GM18511 (cell line): Measurements from ENCODE around the gene XRCC3.

Experiments
- ATAC-seq: cut with Tn5 transposase; IDR thresholded peaks from one replicate; pipeline ENCODE4 v1.9.1; 2021; ENCODE audit warnings: mild to moderate bottlenecking, moderate library complexity; ENCODE audit not compliant: unreplicated experiment

XRCC3 gene

DNA sequence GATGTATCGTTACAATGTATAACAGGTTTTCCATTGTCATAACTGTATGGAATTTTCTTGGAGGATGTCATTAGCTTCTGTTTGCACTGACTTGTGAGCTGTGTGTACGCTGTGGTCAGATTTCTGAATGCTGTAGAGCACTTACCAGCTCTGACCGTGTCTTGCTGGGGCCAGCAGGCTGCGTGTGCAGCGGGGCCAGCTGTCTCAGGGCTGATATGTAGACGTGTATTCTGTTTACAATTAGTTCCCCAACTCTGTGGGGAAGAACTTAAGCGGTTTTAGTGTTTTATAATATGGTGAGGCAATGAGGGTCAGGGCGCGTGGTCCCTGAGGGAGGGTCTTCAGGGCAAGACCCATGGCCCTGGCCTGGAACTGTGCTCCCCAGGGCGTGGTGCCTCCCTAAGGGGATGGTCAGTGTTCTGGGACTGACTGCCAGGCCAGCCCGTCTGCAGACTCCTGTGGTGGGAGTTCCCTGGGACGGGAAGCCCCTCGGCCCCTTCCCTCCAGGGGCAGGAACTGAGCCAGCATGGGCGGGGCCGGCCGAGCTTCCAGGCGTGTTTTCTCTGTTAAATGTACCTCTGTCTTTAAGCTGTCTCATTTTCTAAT lies 18.7 kb downstream of the XRCC3 start:
- no peak for ATAC-seq

DNA sequence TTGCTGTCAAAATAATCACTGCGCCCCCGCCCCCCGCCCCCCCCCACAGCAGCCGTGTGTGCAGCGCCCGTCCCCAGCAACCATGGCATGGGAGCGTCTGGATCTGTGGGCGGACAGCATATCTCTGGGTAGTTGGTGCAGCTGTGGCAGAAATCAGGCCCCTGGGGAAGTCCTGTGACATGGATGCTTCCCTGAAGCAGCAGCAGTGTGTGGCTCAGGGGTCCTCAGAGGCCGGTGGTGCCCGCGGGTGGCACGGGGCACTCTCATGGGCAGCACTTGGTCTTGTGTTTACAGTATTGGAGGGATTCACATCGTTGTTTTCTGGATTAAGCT lies 19.2 kb downstream of the XRCC3 start:
- ATAC-seq = no peak

DNA sequence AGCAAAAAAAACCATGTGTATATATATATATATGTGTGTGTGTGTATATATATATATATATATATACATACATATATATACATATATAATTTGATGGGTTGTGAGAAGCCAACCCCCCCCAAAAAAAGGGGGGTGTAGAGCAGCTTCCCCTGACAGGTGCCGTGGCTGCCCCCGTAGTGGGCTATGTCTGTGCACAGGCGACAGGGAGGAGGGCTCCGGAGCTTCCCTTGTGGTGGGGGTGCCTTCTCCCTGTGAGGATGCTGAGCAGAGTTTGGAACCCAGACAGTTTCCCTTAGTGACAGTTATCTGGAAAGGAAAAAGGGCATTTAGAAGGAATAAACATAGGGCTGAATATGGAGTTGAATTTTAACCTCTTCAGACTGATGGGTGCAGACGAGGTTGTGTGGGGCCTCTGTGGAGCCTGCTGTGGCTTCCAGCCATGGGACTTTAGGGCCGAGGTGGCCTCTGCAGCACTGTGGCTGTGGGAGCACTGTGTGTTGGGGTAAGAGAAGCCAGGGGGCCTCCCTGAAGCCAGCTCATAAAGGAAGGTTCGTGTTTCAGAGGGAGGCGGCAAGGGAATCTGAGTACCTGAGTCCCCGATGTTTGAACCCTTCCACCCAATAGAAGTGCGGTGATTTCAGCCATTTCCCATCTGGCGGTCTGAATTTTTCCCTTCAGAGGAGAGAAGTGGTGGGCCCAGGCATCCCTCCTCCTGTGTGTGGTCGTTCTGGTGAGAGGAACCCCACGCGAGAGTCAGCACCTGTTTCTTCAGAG lies 19.8 kb downstream of the XRCC3 start:
- ATAC-seq = no peak

- ATAC-seq = no peak
These were observed 20.7 kb downstream of the XRCC3 start for GRCh38 chr14:103694572-103695026.

- ATAC-seq = no peak
These were observed 21.7 kb downstream of the XRCC3 start for GRCh38 chr14:103693515-103693914.

DNA sequence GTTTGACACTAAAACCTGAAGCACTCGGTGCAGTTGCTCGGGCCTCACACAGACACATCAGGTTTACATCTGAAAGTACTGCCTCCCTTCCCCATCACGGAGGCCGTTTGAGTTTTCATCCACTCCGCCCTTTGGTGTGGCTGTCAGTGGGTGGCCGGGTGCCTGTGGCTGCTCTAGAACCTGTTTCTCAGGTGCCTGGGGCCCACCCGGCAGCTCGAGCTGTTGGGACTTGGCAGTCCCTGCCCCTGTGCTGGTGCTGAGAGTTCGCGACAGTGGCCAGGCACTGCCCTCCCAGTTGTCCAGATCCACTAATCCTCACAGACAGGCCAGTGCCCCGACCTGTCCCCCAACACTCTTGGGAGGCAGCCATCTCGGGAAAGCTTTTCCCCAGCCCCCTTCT lies 22.4 kb downstream of the XRCC3 start:
- no peak for ATAC-seq

DNA sequence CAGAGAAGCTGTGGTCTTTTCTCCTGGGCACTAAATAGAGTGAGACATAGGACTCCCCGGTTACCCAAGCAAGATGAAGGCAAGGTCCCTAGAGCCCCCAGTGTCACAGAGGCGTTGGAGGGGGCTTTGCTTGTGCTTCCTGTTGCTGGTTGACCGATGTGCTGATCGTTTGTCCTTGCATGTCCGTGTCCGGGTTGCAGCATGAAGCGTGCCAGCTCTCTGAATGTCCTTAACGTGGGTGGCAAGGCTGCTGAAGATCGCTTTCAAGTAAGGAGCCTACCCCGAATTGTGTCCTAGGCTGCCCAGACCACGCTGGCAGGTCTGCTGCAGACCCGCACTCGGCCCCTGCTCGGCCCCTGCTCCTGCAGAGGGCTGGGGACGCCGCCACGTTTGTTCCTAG lies 23.1 kb downstream of the XRCC3 start:
- peak; percentile 14 for ATAC-seq

GRCh38 chr14:103691655-103692054 lies 23.6 kb downstream of the XRCC3 start:
- peak; percentile 70 for ATAC-seq

- no peak for ATAC-seq
These were observed 24.9 kb downstream of the XRCC3 start for GRCh38 chr14:103690332-103690731.

DNA sequence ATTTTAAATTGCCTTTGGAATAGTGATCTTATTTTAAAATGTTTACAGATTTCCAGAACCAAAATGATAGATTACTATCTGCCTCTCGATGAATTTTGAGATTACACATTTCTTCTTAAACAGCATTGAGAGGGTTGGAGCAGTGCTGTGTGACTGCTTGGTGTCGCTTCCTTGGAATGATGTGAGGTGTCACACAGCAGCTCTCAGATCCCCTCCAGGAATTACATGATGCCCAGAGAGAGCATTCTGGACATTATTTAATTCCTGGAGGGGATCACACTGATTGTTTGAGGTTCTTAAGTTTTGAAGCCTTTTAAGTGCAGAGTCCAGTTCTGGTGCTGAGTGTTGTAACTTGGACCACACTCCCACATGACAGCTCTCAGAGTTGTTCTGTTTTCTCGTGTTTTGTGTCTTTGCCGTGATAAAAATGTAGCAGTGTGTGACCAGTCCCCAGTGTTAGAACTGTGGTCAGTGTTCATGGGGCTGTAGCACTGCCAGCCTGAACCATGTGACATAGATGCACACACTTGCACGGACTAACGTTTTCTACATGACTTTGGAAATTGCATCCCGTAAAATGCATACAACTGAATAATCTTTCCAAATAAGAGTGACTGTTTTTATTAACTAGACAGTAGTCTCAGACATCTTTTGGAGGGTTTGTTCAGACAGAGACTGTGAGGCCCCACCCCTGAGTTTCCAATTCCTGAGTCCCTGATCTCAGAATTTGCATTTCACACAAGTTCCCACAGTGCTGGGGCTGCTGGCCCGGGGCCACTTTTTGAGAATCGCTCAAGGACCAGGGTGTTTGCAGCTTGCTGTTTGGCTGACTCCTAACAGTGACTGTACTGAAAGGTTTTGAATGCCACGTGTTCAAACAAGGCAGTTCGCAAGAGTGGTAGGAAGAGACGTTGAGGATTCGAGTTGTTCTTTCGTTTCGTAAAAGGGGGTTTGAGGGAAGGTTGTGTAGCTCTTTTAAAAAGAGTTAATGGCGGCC lies 26.0 kb downstream of the XRCC3 start:
- peak; percentile 66 for ATAC-seq

- ATAC-seq = no peak
These were observed 26.8 kb downstream of the XRCC3 start for GRCh38 chr14:103688441-103688840.

DNA sequence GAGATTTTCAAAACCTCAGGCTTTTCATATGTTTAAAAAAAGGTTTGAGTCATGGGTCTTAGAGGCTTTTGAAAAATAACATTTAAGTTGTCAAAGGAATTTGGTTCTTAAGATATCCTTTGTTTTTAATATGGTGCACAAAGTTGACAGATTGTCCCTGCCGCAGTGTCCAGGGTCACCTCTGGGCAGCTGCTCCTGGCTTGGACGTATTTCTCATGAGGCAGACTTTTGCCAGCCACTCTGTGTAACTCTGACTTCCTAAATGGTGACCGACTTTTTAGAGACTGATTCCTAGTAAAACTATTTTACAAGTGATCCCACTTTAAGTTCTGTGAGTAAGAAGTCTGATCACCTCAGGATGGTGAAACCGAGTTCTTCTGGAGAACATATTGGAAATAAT lies 27.5 kb downstream of the XRCC3 start:
- ATAC-seq = no peak

DNA sequence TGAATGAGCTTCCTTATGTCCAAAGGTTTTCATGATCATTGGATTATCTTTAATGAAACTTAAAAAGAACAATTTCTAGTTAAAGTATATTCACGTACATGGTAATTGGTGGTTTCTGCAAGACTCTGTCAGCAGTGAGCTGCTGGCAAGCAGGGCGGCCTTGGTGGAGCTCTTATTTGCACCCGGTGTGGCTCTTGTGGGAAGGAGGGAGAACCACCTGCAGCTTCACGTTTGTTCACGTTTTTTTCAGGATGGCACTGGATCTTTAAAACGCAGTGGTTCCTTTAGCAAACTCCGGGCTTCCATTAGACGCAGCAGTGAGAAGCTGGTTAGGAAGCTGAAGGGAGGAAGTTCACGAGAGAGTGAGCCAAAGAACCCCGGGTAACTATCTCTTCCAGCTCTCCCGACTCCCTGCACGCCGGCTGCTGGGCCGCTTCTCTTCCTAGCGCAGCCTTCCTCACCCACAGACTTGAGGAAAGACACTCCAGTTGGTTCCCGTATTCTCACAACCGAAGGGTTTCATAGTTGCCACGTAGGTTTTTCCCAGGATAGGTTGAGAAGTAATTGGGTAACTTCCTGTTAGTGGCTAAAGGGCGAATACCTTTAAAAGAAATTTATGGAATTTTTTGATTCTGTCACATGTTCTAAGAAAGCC lies 28.3 kb downstream of the XRCC3 start:
- ATAC-seq = no peak

DNA sequence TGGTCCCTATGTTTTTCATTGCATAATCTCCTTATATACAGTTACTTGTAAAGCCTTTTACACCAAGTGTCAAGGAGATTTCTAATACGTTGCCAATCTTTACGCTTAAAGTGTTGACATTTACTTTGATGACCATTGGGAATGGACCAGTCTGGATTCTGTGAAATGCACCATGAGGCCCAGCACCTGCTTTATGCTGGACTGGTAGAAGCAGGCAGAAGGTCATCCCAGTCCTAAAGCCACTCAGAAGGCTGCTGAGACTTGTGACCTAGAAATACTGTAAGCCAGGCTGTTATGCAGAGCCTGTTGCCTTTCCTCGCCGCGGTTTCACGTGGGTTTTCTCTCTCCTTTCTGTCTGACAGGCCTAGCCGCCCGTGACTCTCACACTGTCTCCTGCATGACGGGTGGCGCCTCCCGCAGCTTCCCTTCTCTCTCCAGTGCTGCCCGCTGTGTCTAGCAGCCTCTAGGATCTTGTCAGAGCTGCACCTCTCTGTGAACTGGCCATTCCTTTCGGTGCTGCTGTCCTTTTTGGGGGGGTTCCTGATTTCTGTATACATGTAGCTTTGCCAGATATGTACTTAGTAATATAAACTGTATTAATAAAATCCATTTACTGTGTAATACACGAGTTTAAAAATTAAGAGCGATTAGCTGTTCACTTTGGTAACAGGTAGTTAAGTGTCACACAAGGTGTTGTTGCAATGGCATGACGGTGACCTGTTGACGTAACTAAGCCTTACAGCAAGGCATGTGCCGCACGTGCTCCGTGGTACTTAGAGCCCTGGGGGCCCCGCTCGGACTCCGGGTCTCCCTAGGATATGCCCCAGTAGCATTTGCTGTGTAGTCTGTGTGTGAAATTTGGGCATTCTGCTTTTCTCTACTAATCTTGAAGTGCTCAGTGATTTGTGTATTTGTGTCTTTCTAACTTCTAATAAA lies 29.7 kb downstream of the XRCC3 start:
- no peak for ATAC-seq

DNA sequence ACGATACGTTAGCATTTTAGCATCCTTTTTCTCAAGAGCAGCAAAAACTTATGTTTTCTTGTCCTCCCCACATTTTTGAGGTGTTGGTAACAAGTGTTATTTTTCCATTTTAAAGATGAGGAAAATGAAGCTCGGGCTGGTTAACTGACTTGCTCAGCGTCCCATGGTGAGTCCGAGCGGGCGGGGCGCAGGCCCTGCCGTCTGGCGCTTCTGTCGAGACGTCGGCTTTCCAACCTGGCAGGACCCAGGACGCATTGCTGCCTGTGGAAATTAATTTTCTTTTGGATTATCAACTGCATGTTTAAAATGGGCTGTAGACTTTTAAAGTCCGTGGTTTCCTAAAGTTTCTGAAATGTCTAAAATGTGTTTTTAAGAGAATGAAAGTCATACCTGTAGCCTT lies 30.4 kb downstream of the XRCC3 start:
- ATAC-seq = no peak

GRCh38 chr14:103684471-103684870 lies 30.8 kb downstream of the XRCC3 start:
- ATAC-seq = no peak

- no peak for ATAC-seq
These were observed 32.1 kb downstream of the XRCC3 start for GRCh38 chr14:103683139-103683538.

DNA sequence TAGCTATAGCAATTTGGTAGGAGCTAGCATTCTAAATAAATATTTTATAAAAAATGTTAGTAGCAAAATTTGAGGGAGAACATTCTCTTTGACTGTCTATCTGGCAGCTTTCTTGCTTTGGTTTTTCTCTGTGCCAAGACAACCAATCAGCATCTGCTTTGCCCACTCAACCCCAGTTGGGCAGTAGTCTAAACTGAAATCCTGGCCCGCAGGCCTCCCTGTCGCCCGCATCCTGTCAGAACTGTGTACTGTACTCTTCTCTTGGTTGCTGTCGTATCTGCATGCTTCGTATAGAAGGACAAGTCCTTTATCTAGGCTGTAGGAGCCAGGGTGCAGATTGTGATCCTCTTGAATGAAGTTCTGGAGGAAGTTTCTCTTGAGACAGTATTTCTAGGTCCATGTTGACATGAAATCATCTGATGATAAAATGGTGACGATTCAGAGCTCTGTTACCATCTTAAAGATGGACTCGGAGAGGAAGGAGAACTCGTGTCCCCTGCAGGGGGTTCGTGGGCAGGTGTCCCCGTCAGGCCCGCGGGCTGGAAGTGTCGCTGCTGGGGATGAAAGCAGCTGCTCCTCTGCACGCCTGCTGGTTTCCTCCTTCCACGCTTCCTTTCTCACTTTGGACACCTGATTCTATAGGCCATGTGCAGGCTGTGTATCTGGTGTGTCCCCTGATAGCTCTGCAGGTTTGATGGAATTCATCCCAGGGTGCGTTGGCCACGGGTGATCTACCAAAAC lies 34.6 kb downstream of the XRCC3 start:
- no peak for ATAC-seq

DNA sequence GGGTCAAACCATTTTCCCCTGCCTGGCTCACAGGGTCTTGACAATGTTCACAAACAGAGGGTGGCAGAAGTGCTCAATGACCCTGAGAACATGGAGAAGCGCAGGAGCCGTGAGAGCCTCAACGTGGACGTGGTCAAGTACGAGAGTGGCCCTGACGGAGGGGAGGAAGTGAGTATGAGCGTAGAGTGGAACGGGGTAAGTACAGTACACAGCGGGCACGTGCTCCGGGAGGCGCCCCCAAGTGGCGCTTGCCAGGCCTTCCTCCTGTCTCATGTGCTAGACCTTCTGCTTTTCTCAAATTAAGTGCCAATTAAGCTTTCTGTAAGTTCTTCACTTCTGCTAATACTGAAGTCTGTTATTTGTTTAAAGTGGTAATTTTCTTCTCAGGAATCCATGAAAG lies 35.9 kb downstream of the XRCC3 start:
- ATAC-seq = no peak
